Fibroblast of villous mesenchyme (primary cell): ENCODE results near the gene GRAMD1B. TPM values are rescaled to one million over a fixed set of nuclear protein-coding genes. Genes with fewer than 3 reads are reported as not detected.
"Not testable (repeated sequence)": the region's sequence is repeated elsewhere in the genome, so short reads cannot be mapped to it uniquely, and the experiment has no call there.

Source experiments
- DNase-seq: peaks from one replicate; pipeline ENCODE4 v3.0.0-alpha.2; 2010; ENCODE audit warnings: low read depth
- H3K4me3 ChIP-seq: 2 replicates; pipeline ENCODE4 v1.5.1; 2011; ENCODE audit warnings: low read depth, mild to moderate bottlenecking, low read length
- total RNA-seq: library from RNA; depleted of rRNA; stranded (reverse); fragments of >200 nt; gene quantifications from 2 replicates; pipeline ENCODE4 v1.2.3, GENCODE V29; 2012
- TF ChIP-seq, protein P1 (sequence below): IDR thresholded peaks from 2 replicates; pipeline ENCODE4 v1.5.1; 2012; ENCODE audit warnings: low read depth, mild to moderate bottlenecking, low read length; ENCODE audit not compliant: insufficient read depth

GRAMD1B gene
- total RNA-seq, 1 donor = 6.0 TPM

DNA sequence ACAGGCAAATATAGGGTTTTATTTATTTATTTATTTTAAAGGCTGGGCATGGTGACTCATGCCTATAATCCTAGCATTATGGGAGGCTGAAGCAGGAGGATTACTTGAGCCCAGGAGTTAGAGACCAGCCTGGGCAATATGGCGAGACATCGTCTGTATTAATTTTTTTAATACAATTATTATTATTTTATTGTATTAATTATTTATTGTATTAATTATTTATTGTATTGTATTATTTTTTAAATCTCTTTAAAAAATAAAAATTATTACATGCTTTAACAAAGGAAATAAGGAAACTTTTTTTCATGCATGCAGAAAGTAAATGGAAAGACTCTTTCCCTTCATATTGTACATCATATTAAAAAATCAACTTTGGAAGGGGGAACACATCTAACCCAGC, 220.8 kb downstream of the GRAMD1B start:
- DNase-seq = no peak
- TF ChIP-seq, protein P1, sequence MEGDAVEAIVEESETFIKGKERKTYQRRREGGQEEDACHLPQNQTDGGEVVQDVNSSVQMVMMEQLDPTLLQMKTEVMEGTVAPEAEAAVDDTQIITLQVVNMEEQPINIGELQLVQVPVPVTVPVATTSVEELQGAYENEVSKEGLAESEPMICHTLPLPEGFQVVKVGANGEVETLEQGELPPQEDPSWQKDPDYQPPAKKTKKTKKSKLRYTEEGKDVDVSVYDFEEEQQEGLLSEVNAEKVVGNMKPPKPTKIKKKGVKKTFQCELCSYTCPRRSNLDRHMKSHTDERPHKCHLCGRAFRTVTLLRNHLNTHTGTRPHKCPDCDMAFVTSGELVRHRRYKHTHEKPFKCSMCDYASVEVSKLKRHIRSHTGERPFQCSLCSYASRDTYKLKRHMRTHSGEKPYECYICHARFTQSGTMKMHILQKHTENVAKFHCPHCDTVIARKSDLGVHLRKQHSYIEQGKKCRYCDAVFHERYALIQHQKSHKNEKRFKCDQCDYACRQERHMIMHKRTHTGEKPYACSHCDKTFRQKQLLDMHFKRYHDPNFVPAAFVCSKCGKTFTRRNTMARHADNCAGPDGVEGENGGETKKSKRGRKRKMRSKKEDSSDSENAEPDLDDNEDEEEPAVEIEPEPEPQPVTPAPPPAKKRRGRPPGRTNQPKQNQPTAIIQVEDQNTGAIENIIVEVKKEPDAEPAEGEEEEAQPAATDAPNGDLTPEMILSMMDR = no peak
- no peak overlapping the region for H3K4me3 ChIP-seq

DNA sequence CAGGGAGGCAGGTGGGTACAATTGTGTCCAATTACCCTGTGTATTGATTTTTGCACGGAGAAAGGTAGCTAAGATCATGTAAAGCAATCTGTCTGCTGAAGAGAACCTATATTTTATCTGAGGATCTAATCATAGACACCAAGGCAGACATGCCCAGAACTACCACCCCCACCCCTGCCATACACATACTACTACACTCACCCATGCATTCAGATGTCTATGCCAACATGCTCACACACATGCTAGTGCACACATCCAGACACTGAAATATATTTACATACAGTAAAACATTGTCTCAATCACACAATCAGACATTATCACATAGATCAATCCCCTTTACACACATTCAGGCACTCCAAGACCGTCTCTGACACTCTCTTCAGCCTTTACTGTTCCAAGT, 222.5 kb downstream of the GRAMD1B start:
- no peak for DNase-seq

DNA sequence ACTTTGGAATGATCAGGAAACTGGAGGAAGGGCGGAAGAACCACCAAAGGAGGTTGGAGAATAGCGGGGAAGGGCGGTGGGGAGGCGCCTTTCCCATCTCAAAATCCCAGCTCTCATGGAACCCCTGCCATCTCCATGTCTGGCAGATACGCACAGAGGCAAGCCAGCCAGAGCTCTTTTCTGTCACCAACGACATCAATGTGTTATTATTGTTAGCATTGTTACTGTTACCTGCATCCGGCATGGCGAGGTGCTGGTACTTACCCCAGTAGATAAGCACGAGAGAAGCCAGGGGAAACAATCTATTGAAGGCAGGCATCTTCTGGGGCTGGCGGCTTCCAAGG, 223.4 kb downstream of the GRAMD1B start:
- TF ChIP-seq, protein P1 = no peak
- H3K4me3 ChIP-seq = no peak overlapping the region
- DNase-seq = no peak

More for the DNA sequence above, 222.5 kb downstream of the GRAMD1B start:
- TF ChIP-seq, protein P1 = no peak
- H3K4me3 ChIP-seq = no peak overlapping the region

DNA sequence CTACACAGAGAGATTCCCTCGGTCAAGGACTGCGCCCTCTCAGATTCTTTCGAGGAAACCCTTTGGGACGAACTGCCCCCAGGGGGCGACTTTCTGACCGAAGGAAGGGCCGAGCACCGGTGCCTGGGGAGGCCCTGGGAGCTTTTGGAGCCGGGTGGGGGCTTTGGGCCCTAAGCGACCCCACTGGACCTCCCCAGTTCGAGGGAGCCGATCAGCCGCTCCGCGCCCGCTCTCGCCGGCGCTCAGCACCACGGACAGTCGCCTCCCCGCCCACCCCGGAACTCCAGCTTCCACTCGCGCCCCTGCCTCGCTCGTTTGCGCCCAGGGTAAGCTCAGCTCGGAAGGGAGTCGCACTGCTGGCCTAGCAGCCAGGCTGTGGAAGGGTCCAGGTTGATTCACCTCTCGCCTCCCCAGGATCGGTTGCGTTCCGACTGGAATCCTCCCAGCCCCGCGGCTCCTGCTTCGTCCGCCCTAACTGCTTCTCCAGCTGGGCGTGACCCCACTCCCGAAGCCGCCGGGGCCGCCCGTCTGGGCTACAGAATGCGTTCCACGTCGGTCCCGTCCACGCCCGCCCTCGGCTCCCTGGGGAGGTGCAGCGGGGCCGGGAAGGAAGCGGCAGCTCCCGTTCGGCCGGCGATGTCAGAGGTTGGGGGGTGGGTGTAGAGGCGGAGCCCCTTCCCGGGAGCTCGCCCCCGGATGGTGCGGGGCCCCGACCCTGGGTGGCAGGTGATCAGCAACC, 223.9 kb downstream of the GRAMD1B start:
- H3K4me3 ChIP-seq = peak overlapping the region; percentile 67
- TF ChIP-seq, protein P1 = no peak
- DNase-seq = peak; percentile 51

DNA sequence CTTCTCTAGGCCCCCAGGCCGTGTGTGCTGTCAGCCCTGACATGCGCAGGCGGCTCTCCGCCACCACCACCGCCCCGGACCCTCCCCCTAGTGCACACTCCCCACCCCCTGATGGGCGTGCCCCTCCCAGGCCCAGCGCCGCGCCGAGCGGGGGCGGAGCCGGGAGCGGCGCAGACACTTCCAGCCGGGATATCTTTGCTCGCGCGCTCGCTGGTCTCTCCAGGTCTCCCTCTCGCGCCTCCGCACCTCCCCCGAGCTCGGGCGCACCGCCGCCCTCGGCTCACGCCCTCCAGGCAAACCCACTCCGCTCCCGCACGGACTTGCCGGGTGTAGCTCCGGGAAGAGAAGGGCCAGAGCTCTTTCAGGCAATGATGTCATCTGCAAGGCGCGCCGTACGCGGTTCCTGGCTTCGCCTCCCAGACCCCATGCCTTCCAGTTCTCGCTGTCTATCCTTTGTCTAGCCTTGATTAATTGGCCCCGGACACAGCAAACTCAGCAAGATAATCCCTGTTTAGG, 224.6 kb downstream of the GRAMD1B start, which contains the start of gene SCN3B:
Gene SCN3B, minus strand, starts transcription at position 59 of the 516 bp plus-strand sequence. CDS start 823 bp downstream, outside the sequence.
- DNase-seq = peak; percentile 41
- TF ChIP-seq, protein P1 = no peak

DNA sequence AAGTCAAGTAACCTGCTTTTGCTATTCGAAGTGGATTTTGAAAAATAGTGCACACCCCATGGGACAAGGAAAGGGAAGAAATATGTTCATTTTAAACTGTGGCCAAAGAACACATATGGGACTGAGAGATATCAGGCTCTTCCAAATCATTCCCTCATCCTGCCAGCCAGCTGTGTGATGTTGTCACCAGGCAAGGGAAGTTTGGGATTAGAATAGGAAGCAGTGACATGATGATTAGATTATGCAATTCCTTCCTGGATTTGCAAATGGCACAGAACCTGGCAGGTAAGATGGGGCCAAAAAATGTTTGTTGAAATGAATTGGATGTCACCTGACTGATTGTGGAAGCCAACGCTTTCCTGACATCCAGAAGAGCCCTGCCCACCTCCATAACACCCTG, 229.2 kb downstream of the GRAMD1B start:
- DNase-seq = no peak
- no peak overlapping the region for H3K4me3 ChIP-seq
- TF ChIP-seq, protein P1 = no peak

More for the DNA sequence above, 224.6 kb downstream of the GRAMD1B start, which contains the start of gene SCN3B:
- H3K4me3 ChIP-seq = peak within 1 kb of the TSS; percentile 67

DNA sequence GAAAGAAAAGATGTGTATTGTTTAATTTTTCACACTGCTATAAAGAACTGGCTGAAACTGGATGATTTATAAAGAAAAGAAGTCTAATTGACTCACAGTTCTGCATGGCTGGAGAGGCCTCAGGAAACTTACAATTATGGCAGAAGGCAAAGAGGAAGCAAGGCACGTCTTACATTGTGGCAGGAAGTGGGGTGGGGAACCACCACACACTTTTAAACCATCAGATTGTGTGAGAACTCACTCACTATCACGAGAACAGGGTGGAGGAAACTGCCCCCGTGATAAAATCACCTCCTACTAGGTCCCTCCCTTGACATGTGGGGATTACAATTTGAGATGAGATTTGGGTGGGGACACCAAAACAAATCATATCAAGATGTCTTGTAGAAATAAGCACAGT, 229.9 kb downstream of the GRAMD1B start:
- DNase-seq, H3K4me3 ChIP-seq: not testable (repeated sequence)
